ENCODE measurements around the gene FGF4. TPM values are rescaled to one million over a fixed set of nuclear protein-coding genes. Genes with fewer than 3 reads are reported as not detected.

The FGF4 gene
- total RNA-seq, 2 donors from 2014 or later, result not detected

- Histone ChIP-seq H3K36me3 (no peaks in the 10 kb centered on the region), H3K4me1 (peaks cover 0 to 5% of the 10 kb centered on the region in 2 donors), H3K27me3 (peaks cover 0 to 21% of the 10 kb centered on the region in 2 donors), H3K27ac (no peak overlapping the region), H3K4me3 (no peak overlapping the region), H3K9me3 (no peaks in the 10 kb centered on the region)
- TF ChIP-seq CTCF (IDR thresholded peaks at IDR 0.05), result no peak
- DNase-seq (ENCODE audit: low spot score), result no peak
Observed at GRCh38 chr11:69778373-69778772, 3.2 kb upstream of the FGF4 start.

GRCh38 chr11:69774354-69775162, 583 bp downstream of the FGF4 start:
- no peak overlapping the region for H3K27ac ChIP-seq
- no peak for TF ChIP-seq CTCF (IDR thresholded peaks at IDR 0.05)
- peaks cover 0 to 5% of the 10 kb centered on the region in 2 donors for H3K4me1 ChIP-seq
- DNase-seq (ENCODE audit: low spot score), result no peak
- H3K4me3 ChIP-seq, result no peak overlapping the region
- H3K27me3 ChIP-seq, result peaks cover 0 to 21% of the 10 kb centered on the region in 2 donors
- H3K9me3 ChIP-seq, result no peaks in the 10 kb centered on the region
- H3K36me3 ChIP-seq, result no peaks in the 10 kb centered on the region

GRCh38 chr11:69773626-69774353, 1.4 kb downstream of the FGF4 start:
- H3K4me1 ChIP-seq, result peaks cover 0 to 5% of the 10 kb centered on the region in 2 donors
- no peak for DNase-seq (ENCODE audit: low spot score)
- no peaks in the 10 kb centered on the region for H3K36me3 ChIP-seq
- H3K4me3 ChIP-seq, result no peak overlapping the region
- no peaks in the 10 kb centered on the region for H3K9me3 ChIP-seq
- no peak for TF ChIP-seq CTCF (IDR thresholded peaks at IDR 0.05)
- peaks cover 0 to 21% of the 10 kb centered on the region in 2 donors for H3K27me3 ChIP-seq
- H3K27ac ChIP-seq, result no peak overlapping the region

- DNase-seq (ENCODE audit: low spot score), result no peak
- H3K4me1 ChIP-seq, result peaks cover 0 to 5% of the 10 kb centered on the region in 2 donors
- H3K9me3 ChIP-seq, result no peaks in the 10 kb centered on the region
- peaks cover 0 to 21% of the 10 kb centered on the region in 2 donors for H3K27me3 ChIP-seq
- H3K36me3 ChIP-seq, result no peaks in the 10 kb centered on the region
- no peak overlapping the region for H3K27ac ChIP-seq
- TF ChIP-seq CTCF (IDR thresholded peaks at IDR 0.05), result no peak
- H3K4me3 ChIP-seq, result no peak overlapping the region
Observed at GRCh38 chr11:69771466-69771865, 3.7 kb downstream of the FGF4 start.

- no peaks in the 10 kb centered on the region for H3K36me3 ChIP-seq
- no peak overlapping the region for H3K4me3 ChIP-seq
- H3K27ac ChIP-seq, result no peak overlapping the region
- no peak for DNase-seq (ENCODE audit: low spot score)
- H3K27me3 ChIP-seq, result peaks cover 0 to 17% of the 10 kb centered on the region in 2 donors
- peaks cover 0 to 5% of the 10 kb centered on the region in 2 donors for H3K4me1 ChIP-seq
- H3K9me3 ChIP-seq, result no peaks in the 10 kb centered on the region
- no peak for TF ChIP-seq CTCF (IDR thresholded peaks at IDR 0.05)
Observed at GRCh38 chr11:69770540-69770939, 4.6 kb downstream of the FGF4 start.
